Osteocyte (in vitro differentiated cells): ENCODE data around the gene C6orf89. TPM values are rescaled to one million over a fixed set of nuclear protein-coding genes. Genes with fewer than 3 reads are reported as not detected.

ENCODE experiments used
- DNase-seq: peaks from one replicate; pipeline ENCODE4 v3.0.0; 2021; ENCODE audit warnings: mixed read lengths; ENCODE audit not compliant: unreplicated experiment; ENCODE audit errors: extremely low spot score
- H3K27ac Mint-ChIP-seq: one replicate; pipeline ENCODE4 v1.8.0; 2021; ENCODE audit warnings: mild to moderate bottlenecking, mixed read lengths; ENCODE audit not compliant: unreplicated experiment
- H3K27me3 Mint-ChIP-seq: one replicate; pipeline ENCODE4 v1.8.0; 2021; ENCODE audit warnings: mixed read lengths; ENCODE audit not compliant: unreplicated experiment
- H3K36me3 Mint-ChIP-seq: one replicate; pipeline ENCODE4 v1.8.0; 2021; ENCODE audit warnings: mixed read lengths; ENCODE audit not compliant: unreplicated experiment
- H3K4me1 Mint-ChIP-seq: one replicate; pipeline ENCODE4 v1.8.0; 2021; ENCODE audit warnings: mixed read lengths; ENCODE audit not compliant: unreplicated experiment
- H3K4me3 Mint-ChIP-seq: one replicate; pipeline ENCODE4 v1.8.0; 2021; ENCODE audit warnings: mild to moderate bottlenecking, moderate library complexity, mixed read lengths; ENCODE audit not compliant: unreplicated experiment
- H3K9me3 Mint-ChIP-seq: one replicate; pipeline ENCODE4 v1.8.0; 2021; ENCODE audit warnings: mixed read lengths; ENCODE audit not compliant: unreplicated experiment
- CTCF ChIP-seq: fragments of 200-600 bp; sonication (generic); IDR thresholded peaks from 2 replicates; pipeline ENCODE4 v1.5.0; 2021; ENCODE audit warnings: antibody characterized with exemption, mild to moderate bottlenecking, moderate library complexity
- total RNA-seq: library from RNA; stranded (reverse); gene quantifications from 2 replicates; pipeline ENCODE4 v1.2.1, GENCODE V29; 2021

Gene C6orf89
- total RNA-seq, 1 donor from 2014 or later, result 71.2 TPM

GRCh38 chr6:36916126-36916525 lies 30.4 kb downstream of the C6orf89 start:
- H3K4me3 Mint-ChIP-seq, result no peak overlapping the region

GRCh38 chr6:36917541-36918193 lies 31.9 kb downstream of the C6orf89 start:
- H3K9me3 Mint-ChIP-seq, result no peaks in the 10 kb centered on the region
- H3K4me1 Mint-ChIP-seq, result peaks cover 35% of the 10 kb centered on the region
- H3K36me3 Mint-ChIP-seq, result peaks cover 35% of the 10 kb centered on the region
- no peak for TF ChIP-seq CTCF
- H3K4me3 Mint-ChIP-seq, result no peak overlapping the region
- H3K27me3 Mint-ChIP-seq, result no peaks in the 10 kb centered on the region
- no peak for DNase-seq
- H3K27ac Mint-ChIP-seq, result peak overlapping the region; percentile 73

More at GRCh38 chr6:36916126-36916525, 30.4 kb downstream of the C6orf89 start:
- no peak for TF ChIP-seq CTCF
- DNase-seq, result no peak
- H3K4me1 Mint-ChIP-seq, result peaks cover 46% of the 10 kb centered on the region
- no peak overlapping the region for H3K27ac Mint-ChIP-seq
- H3K27me3 Mint-ChIP-seq, result no peaks in the 10 kb centered on the region
- H3K36me3 Mint-ChIP-seq, result peaks cover 39% of the 10 kb centered on the region
- H3K9me3 Mint-ChIP-seq, result no peaks in the 10 kb centered on the region

GRCh38 chr6:36920049-36920448 lies 34.3 kb downstream of the C6orf89 start:
- Mint-ChIP-seq H3K9me3 (no peaks in the 10 kb centered on the region), H3K27ac (no peak overlapping the region), H3K36me3 (peaks cover 41% of the 10 kb centered on the region), H3K27me3 (no peaks in the 10 kb centered on the region), H3K4me3 (no peak overlapping the region), H3K4me1 (peaks cover 29% of the 10 kb centered on the region)
- no peak for DNase-seq
- TF ChIP-seq CTCF, result no peak

GRCh38 chr6:36920546-36920945 lies 34.8 kb downstream of the C6orf89 start:
- Mint-ChIP-seq H3K36me3 (peaks cover 38% of the 10 kb centered on the region), H3K4me3 (no peak overlapping the region), H3K27ac (no peak overlapping the region), H3K9me3 (no peaks in the 10 kb centered on the region), H3K4me1 (peaks cover 33% of the 10 kb centered on the region), H3K27me3 (no peaks in the 10 kb centered on the region)
- TF ChIP-seq CTCF, result no peak
- no peak for DNase-seq

GRCh38 chr6:36924131-36924530 lies 38.4 kb downstream of the C6orf89 start:
- Mint-ChIP-seq H3K27me3 (no peaks in the 10 kb centered on the region), H3K9me3 (no peaks in the 10 kb centered on the region), H3K4me3 (no peak overlapping the region), H3K36me3 (peaks cover 26% of the 10 kb centered on the region), H3K27ac (no peak overlapping the region), H3K4me1 (peaks cover 52% of the 10 kb centered on the region)
- TF ChIP-seq CTCF, result no peak
- no peak for DNase-seq
